Kidney capillary endothelial cell (primary cell): ENCODE results near the gene NDUFS6.
"Not testable (repeated sequence)": the region's sequence is repeated elsewhere in the genome, so short reads cannot be mapped to it uniquely, and the experiment has no call there.

ENCODE experiments used
- DNase-seq: peaks from one replicate; pipeline ENCODE4 v3.0.0-alpha.2; 2018; ENCODE audit warnings: low spot score

The NDUFS6 gene

GRCh38 chr5:1834022-1834551 lies 32.9 kb downstream of the NDUFS6 start:
- no peak for DNase-seq

- no peak for DNase-seq
These were observed 33.7 kb downstream of the NDUFS6 start for GRCh38 chr5:1834721-1835429.

GRCh38 chr5:1835431-1835830 lies 34.2 kb downstream of the NDUFS6 start:
- DNase-seq = no peak

GRCh38 chr5:1836176-1836890 lies 35.1 kb downstream of the NDUFS6 start:
- no peak for DNase-seq

- DNase-seq = no peak
These were observed 36.0 kb downstream of the NDUFS6 start for GRCh38 chr5:1836891-1837880.

- DNase-seq = no peak
These were observed 36.8 kb downstream of the NDUFS6 start for GRCh38 chr5:1838013-1838412.

- no peak for DNase-seq
These were observed 38.9 kb downstream of the NDUFS6 start for GRCh38 chr5:1840071-1840547.

GRCh38 chr5:1840741-1841521 lies 39.7 kb downstream of the NDUFS6 start:
- no peak for DNase-seq

- DNase-seq = no peak
These were observed 41.0 kb downstream of the NDUFS6 start for GRCh38 chr5:1842004-1842819.

GRCh38 chr5:1843761-1844160 lies 42.6 kb downstream of the NDUFS6 start:
- DNase-seq = not testable (repeated sequence)

GRCh38 chr5:1844708-1845436 lies 43.7 kb downstream of the NDUFS6 start:
- no peak for DNase-seq

- DNase-seq = no peak
These were observed 44.5 kb downstream of the NDUFS6 start for GRCh38 chr5:1845696-1846095.

- DNase-seq = no peak
These were observed 45.4 kb downstream of the NDUFS6 start for GRCh38 chr5:1846583-1846982.

- DNase-seq = no peak
These were observed 45.8 kb downstream of the NDUFS6 start for GRCh38 chr5:1847056-1847455.

GRCh38 chr5:1847611-1848010 lies 46.4 kb downstream of the NDUFS6 start:
- no peak for DNase-seq

GRCh38 chr5:1850324-1851154 lies 49.3 kb downstream of the NDUFS6 start:
- no peak for DNase-seq

GRCh38 chr5:1851290-1851934 lies 50.2 kb downstream of the NDUFS6 start:
- no peak for DNase-seq

- DNase-seq = no peak
These were observed 51.2 kb downstream of the NDUFS6 start for GRCh38 chr5:1852324-1852947.
